Smooth muscle cell (in vitro differentiated cells): Measurements from ENCODE around the gene ZNF804B. TPM values are rescaled to one million over a fixed set of nuclear protein-coding genes. Genes with fewer than 3 reads are reported as not detected.

Source experiments
- DNase-seq: peaks from one replicate; lab custom pipeline; 2025; ENCODE audit not compliant: unreplicated experiment; lab: John Stamatoyannopoulos, UW
- H2AFZ ChIP-seq: fragments of 200-600 bp; sonication (generic); 2 replicates; pipeline ENCODE4 v1.6.0; 2016; ENCODE audit warnings: antibody characterized with exemption, low read depth, mild to moderate bottlenecking
- H3F3A ChIP-seq: fragments of 200-600 bp; sonication (generic); 2 replicates; pipeline ENCODE4 v1.6.0; 2017; ENCODE audit warnings: antibody characterized with exemption, low read depth
- H3K27ac ChIP-seq: fragments of 200-600 bp; sonication (generic); 2 replicates; pipeline ENCODE4 v1.5.1; 2016; ENCODE audit warnings: low read depth, mild to moderate bottlenecking
- H3K27me3 ChIP-seq: fragments of 200-600 bp; sonication (generic); 2 replicates; pipeline ENCODE4 v1.6.1; 2016; ENCODE audit warnings: low read depth, mild to moderate bottlenecking
- H3K36me3 ChIP-seq: fragments of 200-600 bp; sonication (generic); 2 replicates; pipeline ENCODE4 v1.5.1; 2016; ENCODE audit warnings: low read depth
- H3K4me1 ChIP-seq: fragments of 200-600 bp; sonication (generic); 2 replicates; pipeline ENCODE4 v1.5.1; 2016; ENCODE audit warnings: low read depth
- H3K4me2 ChIP-seq: fragments of 200-600 bp; sonication (generic); 2 replicates; pipeline ENCODE4 v1.6.0; 2016; ENCODE audit warnings: mild to moderate bottlenecking
- H3K4me3 ChIP-seq: fragments of 200-600 bp; sonication (generic); 2 replicates; pipeline ENCODE4 v1.5.1; 2016; ENCODE audit warnings: mild to moderate bottlenecking
- H3K79me2 ChIP-seq: fragments of 200-600 bp; sonication (generic); 2 replicates; pipeline ENCODE4 v1.6.0; 2016; ENCODE audit warnings: low read depth, mild to moderate bottlenecking
- H3K9ac ChIP-seq: fragments of 200-600 bp; sonication (generic); 2 replicates; pipeline ENCODE4 v1.6.0; 2016; ENCODE audit warnings: low read depth
- H3K9me3 ChIP-seq: fragments of 200-600 bp; sonication (generic); replicated peaks from 2 replicates; pipeline ENCODE4 v1.5.1; 2016; ENCODE audit warnings: low read depth
- H4K20me1 ChIP-seq: fragments of 200-600 bp; sonication (generic); 2 replicates; pipeline ENCODE4 v1.6.0; 2016; ENCODE audit warnings: low read depth
- WGBS: methylation state at CpG from one replicate; pipeline ENCODE4 v1.1.7; 2016; ENCODE audit warnings: low lambda C conversion rate; 5-methylcytosine and 5-hydroxymethylcytosine counted together
- polyA plus RNA-seq: library from polyadenylated mRNA; unstranded; fragments of >200 nt; fragmentation: Nextera tagmentation; extraction: Ambion mirVana; gene quantifications from 2 replicates; pipeline ENCODE4 v1.2.1, GENCODE V29; 2016
- total RNA-seq: library from RNA; depleted of rRNA; stranded (reverse); fragments of >200 nt; gene quantifications from 2 replicates; pipeline ENCODE4 v1.2.3, GENCODE V29; 2014
- TF ChIP-seq, protein P1 (sequence below): fragments of 200-600 bp; sonication (generic); IDR thresholded peaks from 2 replicates; pipeline ENCODE4 v1.5.1; 2017; ENCODE audit warnings: borderline replicate concordance, mild to moderate bottlenecking, antibody characterized with exemption; ENCODE audit not compliant: insufficient read depth, poor library complexity, severe bottlenecking

ZNF804B gene
- total and polyA plus RNA-seq, 2 experiments from 2014 or later, result not detected

GRCh38 chr7:89012016-89012415 lies 252.5 kb downstream of the ZNF804B start:
- no peak overlapping the region for H3K4me2 ChIP-seq
- DNase-seq, result no peak
- H3K27me3 ChIP-seq, result no peaks in the 10 kb centered on the region
- H3K79me2 ChIP-seq, result no peaks in the 10 kb centered on the region
- no peaks in the 10 kb centered on the region for H4K20me1 ChIP-seq
- TF ChIP-seq, protein P1, sequence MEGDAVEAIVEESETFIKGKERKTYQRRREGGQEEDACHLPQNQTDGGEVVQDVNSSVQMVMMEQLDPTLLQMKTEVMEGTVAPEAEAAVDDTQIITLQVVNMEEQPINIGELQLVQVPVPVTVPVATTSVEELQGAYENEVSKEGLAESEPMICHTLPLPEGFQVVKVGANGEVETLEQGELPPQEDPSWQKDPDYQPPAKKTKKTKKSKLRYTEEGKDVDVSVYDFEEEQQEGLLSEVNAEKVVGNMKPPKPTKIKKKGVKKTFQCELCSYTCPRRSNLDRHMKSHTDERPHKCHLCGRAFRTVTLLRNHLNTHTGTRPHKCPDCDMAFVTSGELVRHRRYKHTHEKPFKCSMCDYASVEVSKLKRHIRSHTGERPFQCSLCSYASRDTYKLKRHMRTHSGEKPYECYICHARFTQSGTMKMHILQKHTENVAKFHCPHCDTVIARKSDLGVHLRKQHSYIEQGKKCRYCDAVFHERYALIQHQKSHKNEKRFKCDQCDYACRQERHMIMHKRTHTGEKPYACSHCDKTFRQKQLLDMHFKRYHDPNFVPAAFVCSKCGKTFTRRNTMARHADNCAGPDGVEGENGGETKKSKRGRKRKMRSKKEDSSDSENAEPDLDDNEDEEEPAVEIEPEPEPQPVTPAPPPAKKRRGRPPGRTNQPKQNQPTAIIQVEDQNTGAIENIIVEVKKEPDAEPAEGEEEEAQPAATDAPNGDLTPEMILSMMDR, result no peak
- H3K9ac ChIP-seq, result no peak overlapping the region
- H3K4me3 ChIP-seq, result no peak overlapping the region
- WGBS, result 94% methylated on average over 5 of the region's 5 CpGs
- no peaks in the 10 kb centered on the region for H3K36me3 ChIP-seq
- H2AFZ ChIP-seq, result no peak overlapping the region
- H3K4me1 ChIP-seq, result no peaks in the 10 kb centered on the region
- H3K9me3 ChIP-seq, result no peaks in the 10 kb centered on the region
- no peaks in the 10 kb centered on the region for H3F3A ChIP-seq
- no peak overlapping the region for H3K27ac ChIP-seq

GRCh38 chr7:89017695-89018094 lies 258.2 kb downstream of the ZNF804B start:
- no peak overlapping the region for H3K27ac ChIP-seq
- no peaks in the 10 kb centered on the region for H3F3A ChIP-seq
- H3K27me3 ChIP-seq, result no peaks in the 10 kb centered on the region
- no peaks in the 10 kb centered on the region for H3K4me1 ChIP-seq
- no peak overlapping the region for H3K9ac ChIP-seq
- no peak overlapping the region for H3K4me2 ChIP-seq
- no peaks in the 10 kb centered on the region for H3K36me3 ChIP-seq
- 87% methylated on average over 3 of the region's 3 CpGs for WGBS
- H3K9me3 ChIP-seq, result no peaks in the 10 kb centered on the region
- H4K20me1 ChIP-seq, result no peaks in the 10 kb centered on the region
- H2AFZ ChIP-seq, result no peak overlapping the region
- no peaks in the 10 kb centered on the region for H3K79me2 ChIP-seq
- TF ChIP-seq, protein P1, result no peak
- H3K4me3 ChIP-seq, result no peak overlapping the region
- DNase-seq, result no peak

DNA sequence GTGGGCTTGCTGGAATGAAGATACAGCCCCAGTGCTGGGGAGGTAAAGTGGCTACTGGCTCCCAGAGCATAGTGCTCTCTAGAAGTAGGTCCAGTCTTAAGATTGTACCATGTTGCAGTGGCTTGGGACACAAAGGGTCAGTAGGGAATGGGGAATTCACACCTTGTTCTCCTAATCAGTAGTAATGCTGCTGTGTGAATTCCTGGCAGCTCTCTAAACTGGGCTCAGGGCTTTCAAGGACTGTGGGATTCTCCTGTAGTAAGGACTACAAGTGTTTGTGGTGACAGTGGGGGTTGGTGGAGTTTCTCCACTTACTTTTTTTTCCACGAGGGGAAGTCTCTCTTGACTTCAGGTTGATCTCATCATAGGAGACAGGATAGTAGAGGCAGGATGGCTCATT lies 262.2 kb downstream of the ZNF804B start:
- Histone ChIP-seq H3F3A (no peaks in the 10 kb centered on the region), H3K36me3 (no peaks in the 10 kb centered on the region), H3K9me3 (no peaks in the 10 kb centered on the region), H3K79me2 (no peaks in the 10 kb centered on the region), H3K27me3 (no peaks in the 10 kb centered on the region), H3K4me3 (no peak overlapping the region), H3K27ac (no peak overlapping the region), H3K4me2 (no peak overlapping the region), H2AFZ (no peak overlapping the region), H4K20me1 (no peaks in the 10 kb centered on the region), H3K4me1 (no peaks in the 10 kb centered on the region), H3K9ac (no peak overlapping the region)
- DNase-seq, result no peak
- TF ChIP-seq, protein P1, result no peak
- 63% methylated on average over 1 of the region's 1 CpG for WGBS

DNA sequence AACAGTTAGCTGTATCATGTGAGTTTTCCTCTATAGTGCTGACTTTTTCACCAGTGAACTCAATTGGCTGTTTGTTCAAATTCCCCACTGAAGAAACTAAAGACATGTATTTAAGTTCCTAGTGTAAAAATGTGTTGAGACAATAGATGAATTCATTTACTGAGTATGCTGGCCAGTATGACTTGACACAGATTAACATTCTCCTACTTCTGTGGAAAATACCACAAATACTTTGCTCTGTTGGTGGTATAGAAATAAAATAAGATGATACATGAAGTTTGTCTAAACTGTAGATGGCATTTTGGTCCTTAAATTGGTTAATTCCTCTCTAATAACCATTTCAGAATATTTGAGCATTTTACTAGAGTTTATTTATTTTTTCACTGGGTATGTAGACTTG lies 263.7 kb downstream of the ZNF804B start:
- Histone ChIP-seq H2AFZ (no peak overlapping the region), H4K20me1 (no peaks in the 10 kb centered on the region), H3K27ac (no peak overlapping the region), H3K36me3 (no peaks in the 10 kb centered on the region), H3K27me3 (no peaks in the 10 kb centered on the region), H3K79me2 (no peaks in the 10 kb centered on the region), H3K4me1 (no peaks in the 10 kb centered on the region), H3K4me2 (no peak overlapping the region), H3K4me3 (no peak overlapping the region), H3F3A (no peaks in the 10 kb centered on the region), H3K9me3 (no peaks in the 10 kb centered on the region), H3K9ac (no peak overlapping the region)
- no peak for DNase-seq
- TF ChIP-seq, protein P1, result no peak
